T-helper 1 cell treated with Interleukin-12 subunit alpha and Interleukin-12 subunit beta and Interleukin-4 antibody, amounts not matched to agents 30 ng/mL and 1 ng/mL, for 36 hours (primary cell): Measurements from ENCODE around the gene KLK1. TPM values are rescaled to one million over a fixed set of nuclear protein-coding genes. Genes with fewer than 3 reads are reported as not detected.
"Not testable (repeated sequence)": the region's sequence is repeated elsewhere in the genome, so short reads cannot be mapped to it uniquely, and the experiment has no call there.

Experiments used
- intact Hi-C: fragments of 100-400 bp; cut with micrococcal nuclease; formaldehyde crosslinking; loops from one replicate; pipeline ENCODE4 v1.15.1; 2024
- total RNA-seq: library from RNA; stranded (reverse); gene quantifications from 2 replicates; pipeline ENCODE4 v1.2.3, GENCODE V29; 2022

Gene KLK1
- total RNA-seq, 1 donor from 2014 or later = 1.6 TPM

- intact Hi-C loops = not testable (repeated sequence)
Measured at GRCh38 chr19:50770164-50770563, 53.4 kb downstream of the KLK1 start, which contains the start of gene GPR32. GPR32 (plus strand) TSS chr19:50770464; CDS start chr19:50770601, 137 bp downstream.

Other genes with a start within 250 kb of the KLK1 start
- not detected in 2 replicates for gene SYT3, start 183.9 kb downstream of the KLK1 start, total RNA-seq
- gene C19orf81, start 174.3 kb downstream of the KLK1 start, total RNA-seq = not detected in 2 replicates
- gene SHANK1, start 104.0 kb downstream of the KLK1 start, total RNA-seq = not detected in 2 replicates
- gene CLEC11A, start 100.4 kb downstream of the KLK1 start, total RNA-seq = 0.80 and 0.93 TPM in 2 replicates
- gene GPR32, start 53.3 kb downstream of the KLK1 start, total RNA-seq = not detected in 2 replicates
- gene ACP4, start 33.4 kb downstream of the KLK1 start, total RNA-seq = not detected in 2 replicates
- gene KLK15, start 9.8 kb upstream of the KLK1 start, total RNA-seq = not detected in 2 replicates
- gene KLK3, start 31.1 kb upstream of the KLK1 start, total RNA-seq = not detected in 2 replicates
- 0.24 TPM in 1 of 2 replicates, not detected in the other for gene KLK2, start 49.7 kb upstream of the KLK1 start, total RNA-seq
- gene KLK4, start 87.6 kb upstream of the KLK1 start, total RNA-seq = not detected in 2 replicates
- not detected in 2 replicates for gene KLK5, start 129.3 kb upstream of the KLK1 start, total RNA-seq
- not detected in 2 replicates for gene KLK6, start 145.8 kb upstream of the KLK1 start, total RNA-seq
- gene KLK7, start 160.1 kb upstream of the KLK1 start, total RNA-seq = not detected in 2 replicates
- gene KLK8, start 177.8 kb upstream of the KLK1 start, total RNA-seq = not detected in 2 replicates
- gene KLK10, start 195.9 kb upstream of the KLK1 start, total RNA-seq = not detected in 2 replicates
- gene KLK11, start 202.8 kb upstream of the KLK1 start, total RNA-seq = not detected in 2 replicates
- not detected in 2 replicates for gene KLK12, start 211.2 kb upstream of the KLK1 start, total RNA-seq
- gene KLK13, start 241.3 kb upstream of the KLK1 start, total RNA-seq = not detected in 2 replicates